ENCODE measurements around the gene ZNF793.

Gene ZNF793

GRCh38 chr19:37572203-37572602 is 65.5 kb downstream of the ZNF793 start:
- DNase-seq = no peak

GRCh38 chr19:37583340-37583739 is 76.6 kb downstream of the ZNF793 start:
- no peak for DNase-seq

Data from NCI-H2081 treated with DMSO at 0.1 percent for 48 hours (cell line).